ENCODE results near the gene CAMKK2. TPM values are rescaled to one million over a fixed set of nuclear protein-coding genes. Genes with fewer than 3 reads are reported as not detected.

CAMKK2 gene
- 19.6 to 28.6 TPM (median 26.0 TPM) in 5 replicates for total RNA-seq (2022; extraction: Qiagen RNA extraction)

DNA sequence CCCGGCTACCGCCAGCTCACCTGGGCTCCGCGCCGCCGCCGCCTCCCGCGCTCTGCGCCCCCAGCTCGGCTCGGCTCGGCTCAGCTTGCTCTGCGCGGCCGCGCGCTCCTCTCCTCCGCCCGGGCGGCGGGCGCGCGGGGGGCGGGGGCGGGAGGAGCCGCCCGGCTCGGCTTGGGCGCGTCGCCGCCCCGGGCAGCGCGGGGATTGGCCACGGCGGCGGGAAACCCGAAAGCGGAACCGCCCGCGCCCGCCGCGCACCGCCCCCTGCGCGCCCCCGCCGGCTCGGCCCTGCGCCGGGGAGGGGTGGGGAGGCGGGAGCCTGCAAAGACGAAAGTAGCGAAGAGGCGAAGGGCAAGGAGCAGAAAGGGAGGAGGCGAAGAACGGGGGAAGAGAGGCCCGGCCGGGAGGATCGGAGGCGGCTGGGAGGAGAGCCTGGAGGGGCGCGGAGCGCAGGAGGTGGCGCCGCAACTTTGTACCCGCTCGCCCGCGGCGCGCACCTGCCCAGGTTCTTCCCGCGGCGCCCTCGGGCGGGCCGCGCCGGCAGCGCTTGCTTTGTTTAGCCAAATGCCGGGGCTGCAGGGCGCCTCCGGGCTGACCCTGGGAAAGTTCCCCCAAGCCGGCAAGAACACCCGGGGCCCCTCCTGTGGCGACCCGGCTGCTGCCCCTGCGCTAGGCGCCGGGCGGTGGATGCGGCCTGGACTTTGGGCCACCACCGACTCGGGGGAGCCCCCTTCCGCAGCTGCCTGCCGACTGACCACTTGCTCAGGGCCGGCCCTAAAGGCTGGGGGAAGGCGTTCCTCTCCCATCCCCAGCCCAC is at the start of gene CAMKK2:
TSS of gene CAMKK2 (minus strand) at position 92 of the 817 bp plus-strand sequence. CDS start 22,183 bp downstream, outside the sequence.

DNA sequence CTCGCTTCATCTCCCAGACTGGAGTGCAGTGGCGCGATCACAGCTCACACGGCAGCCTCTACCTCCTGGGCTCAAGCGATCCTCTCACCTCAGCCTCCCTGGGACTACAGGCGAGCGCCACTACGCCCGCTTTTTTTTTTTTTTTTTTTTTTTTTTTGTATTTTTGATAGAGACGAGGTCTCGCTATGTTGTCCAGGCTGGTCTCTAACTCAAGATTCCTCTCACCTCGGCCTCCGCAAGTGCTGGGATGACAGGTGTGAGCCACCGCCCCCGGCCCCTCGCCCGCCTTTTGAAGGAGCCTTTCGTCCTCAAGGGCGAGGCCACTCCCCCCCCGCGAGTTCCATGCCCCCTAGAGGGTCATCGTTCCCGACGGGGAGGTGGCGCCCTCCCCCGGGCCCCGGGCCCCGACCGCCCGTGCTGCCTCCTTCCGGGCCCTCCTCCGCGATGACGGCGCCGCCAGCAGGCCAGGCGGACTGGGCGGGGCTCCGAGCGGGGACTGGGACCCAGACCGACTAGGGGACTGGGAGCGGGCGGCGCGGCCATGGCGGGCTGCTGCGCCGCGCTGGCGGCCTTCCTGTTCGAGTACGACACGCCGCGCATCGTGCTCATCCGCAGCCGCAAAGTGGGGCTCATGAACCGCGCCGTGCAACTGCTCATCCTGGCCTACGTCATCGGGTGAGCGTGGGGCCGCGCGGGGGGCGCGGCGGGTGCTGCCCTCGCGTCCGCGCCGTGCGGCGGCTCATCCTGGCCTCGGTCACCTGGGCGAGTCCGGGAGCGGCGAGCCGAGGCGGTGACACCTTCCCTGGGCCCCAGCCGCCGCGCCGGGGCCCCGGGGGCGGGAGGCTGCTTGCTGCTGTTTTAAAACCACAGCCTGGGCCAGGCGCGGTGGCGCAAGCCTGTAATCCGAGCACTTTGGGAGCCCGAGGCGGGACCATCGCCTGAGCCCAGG is 86.6 kb downstream of the CAMKK2 start, which contains the start of gene P2RX4:
TSS of gene P2RX4 (plus strand) at position 506 of the 949 bp plus-strand sequence. CDS start at position 542, 36 bp downstream.

Other genes with a start within 250 kb of the CAMKK2 start
- not detected in 5 replicates for gene P2RX7, start 163.8 kb downstream of the CAMKK2 start, total RNA-seq (2022; extraction: Qiagen RNA extraction)
- 14.4 to 20.6 TPM (median 18.1 TPM) in 5 replicates for gene P2RX4, start 86.6 kb downstream of the CAMKK2 start, total RNA-seq (2022; extraction: Qiagen RNA extraction)
- gene ANAPC5, start 55.7 kb upstream of the CAMKK2 start, total RNA-seq (2022; extraction: Qiagen RNA extraction), result 85.4 to 94.0 TPM (median 89.6 TPM) in 5 replicates
- 36.0 to 42.1 TPM (median 37.3 TPM) in 5 replicates for gene RNF34, start 103.4 kb upstream of the CAMKK2 start, total RNA-seq (2022; extraction: Qiagen RNA extraction)